SIG-M5 treated with dmso at 0.1 percent for 504 hours (cell line): ENCODE measurements around the gene MAP1LC3A.
A peak's percentile ranks its signal among the peaks of the same experiment; 100 is the strongest.
"Not testable (repeated sequence)": the region's sequence is repeated elsewhere in the genome, so short reads cannot be mapped to it uniquely, and the experiment has no call there.

ENCODE experiments used
- DNase-seq: peaks from one replicate; lab custom pipeline; 2025; ENCODE audit not compliant: unreplicated experiment; lab: John Stamatoyannopoulos, UW

Gene MAP1LC3A

DNA sequence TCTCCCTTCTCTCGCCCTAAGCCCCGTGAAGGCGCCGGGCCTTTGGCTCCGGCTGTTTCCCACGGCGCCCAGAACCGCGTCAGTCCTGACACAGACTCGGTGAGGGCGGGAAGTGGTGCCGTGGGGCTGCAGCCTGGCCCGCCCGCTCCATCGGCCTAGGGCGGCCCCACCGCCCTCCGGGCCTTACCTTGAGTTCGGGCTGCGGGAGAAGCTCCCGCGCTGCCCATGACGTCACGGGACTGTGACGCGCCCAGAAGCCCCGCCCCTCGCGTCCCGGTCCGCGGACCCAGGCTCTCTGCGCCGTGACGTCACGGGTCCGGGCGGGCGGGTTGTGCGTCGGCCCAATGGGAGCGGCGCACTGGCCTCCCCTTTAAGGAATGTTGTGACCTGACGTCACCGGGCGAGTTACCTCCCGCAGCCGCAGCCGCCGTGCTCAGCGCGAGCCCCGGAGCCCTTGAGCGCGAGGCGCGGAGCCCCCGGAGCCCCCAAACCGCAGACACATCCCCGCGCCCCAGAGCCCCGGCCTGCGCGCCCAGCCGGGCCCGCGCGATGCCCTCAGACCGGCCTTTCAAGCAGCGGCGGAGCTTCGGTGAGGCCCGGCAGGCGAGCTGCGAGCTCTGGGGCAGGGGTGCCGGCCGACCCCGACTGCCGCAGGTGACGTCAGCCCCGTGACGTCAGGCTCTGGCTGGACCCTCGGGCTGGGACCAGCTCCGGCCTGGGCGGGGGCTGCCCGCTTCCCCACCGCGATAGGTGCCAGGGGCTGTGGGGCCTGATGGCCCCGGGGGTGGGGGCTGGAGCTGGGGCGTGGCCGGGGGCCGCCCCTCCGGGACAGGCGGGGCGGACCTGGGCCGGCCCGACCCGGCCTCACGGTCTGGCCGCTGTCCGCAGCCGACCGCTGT lies at the start of gene MAP1LC3A:
TSS of gene MAP1LC3A (plus strand) at position 399 of the 899 bp plus-strand sequence. CDS start at position 550, 151 bp downstream.
- DNase-seq: no peak

DNA sequence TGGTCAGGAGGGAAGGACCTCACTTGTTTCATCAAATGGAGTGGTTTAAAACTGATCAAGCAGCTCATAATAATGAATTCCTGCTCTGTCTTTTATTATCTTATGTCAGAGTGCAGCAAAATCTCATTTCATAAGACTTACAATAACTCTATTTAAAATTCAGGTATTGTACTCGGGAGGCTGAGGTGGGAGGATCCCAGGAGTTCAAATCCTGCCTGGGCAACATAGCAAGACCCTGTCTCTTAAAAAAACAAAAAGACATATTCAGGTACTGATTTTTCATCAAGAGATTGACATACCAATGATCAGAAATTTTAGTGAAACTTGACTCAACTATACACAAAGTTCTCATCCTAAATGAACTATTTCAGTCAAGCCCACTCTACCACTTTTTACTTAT lies 47.9 kb upstream of the MAP1LC3A start:
- DNase-seq: no peak

DNA sequence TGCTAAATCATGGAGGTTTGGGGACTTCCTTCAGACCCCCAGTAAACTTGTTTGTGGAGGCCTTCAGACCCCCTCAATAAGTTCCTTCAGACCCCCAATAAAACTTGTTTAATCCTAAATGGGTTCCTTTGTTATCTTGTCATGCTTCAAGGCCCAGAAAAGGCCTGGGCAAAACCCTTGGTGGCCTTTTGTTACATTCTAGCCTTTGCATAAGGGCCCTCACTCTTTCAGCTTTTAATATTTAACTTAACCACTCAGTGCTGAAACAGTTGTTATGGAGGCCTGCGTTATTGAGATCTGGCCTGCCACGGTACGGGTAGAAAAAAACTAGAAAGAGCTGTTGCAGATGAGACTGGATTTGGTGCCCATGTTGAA lies 46.6 kb upstream of the MAP1LC3A start:
- DNase-seq: no peak

DNA sequence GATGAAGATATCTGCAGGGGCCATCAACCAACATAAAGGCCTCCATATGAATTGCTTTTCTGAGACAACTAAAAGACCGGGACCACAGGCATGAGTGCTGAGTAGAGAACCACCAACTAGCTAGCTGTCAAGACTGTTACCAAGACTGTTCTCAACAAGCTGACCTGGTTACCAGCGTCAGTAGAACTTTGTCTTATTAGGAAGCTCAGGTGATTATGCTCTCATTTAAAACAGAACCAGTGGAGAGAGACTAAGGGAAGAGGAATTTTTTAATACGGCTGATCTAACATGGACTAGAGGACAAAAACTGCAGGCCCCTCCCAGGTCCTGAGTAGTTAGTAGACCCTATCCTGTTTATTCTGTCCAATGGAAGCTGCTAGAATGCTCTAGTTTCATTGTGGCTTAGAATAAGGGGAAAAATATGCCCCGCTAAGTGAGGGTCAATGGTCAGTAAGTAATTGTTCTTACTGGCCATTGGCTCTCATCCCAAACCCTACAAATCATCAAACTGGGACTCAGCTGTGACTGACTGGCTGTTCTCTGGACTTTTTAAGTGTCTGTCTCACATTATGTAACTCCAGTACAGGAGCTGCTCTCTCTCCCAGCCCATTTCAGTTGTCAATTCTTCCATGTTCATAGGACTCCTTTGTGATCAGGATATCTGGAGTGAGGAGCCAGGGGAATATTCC lies 46.1 kb upstream of the MAP1LC3A start:
- DNase-seq: no peak

DNA sequence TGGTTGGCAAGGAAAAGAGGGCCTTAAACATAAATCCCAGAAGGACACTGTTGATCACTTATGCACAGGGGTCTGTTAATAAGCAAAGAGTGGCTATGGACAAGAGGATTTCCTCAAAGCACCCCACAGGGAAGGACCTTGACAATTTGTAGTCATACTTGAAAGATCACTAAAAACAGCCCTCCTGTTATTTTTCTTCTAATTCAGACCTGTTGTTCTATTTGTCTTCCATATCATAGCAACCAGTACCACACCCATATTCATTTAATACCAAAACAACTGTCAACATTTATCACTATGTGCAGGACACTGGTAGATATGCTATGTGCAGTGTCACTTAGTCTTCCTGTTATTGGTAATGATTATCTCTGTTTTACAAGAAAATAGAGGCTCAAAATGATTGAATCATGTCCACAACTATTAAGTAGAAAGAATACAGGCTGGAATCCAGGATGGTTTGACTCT lies 45.5 kb upstream of the MAP1LC3A start:
- no peak for DNase-seq

DNA sequence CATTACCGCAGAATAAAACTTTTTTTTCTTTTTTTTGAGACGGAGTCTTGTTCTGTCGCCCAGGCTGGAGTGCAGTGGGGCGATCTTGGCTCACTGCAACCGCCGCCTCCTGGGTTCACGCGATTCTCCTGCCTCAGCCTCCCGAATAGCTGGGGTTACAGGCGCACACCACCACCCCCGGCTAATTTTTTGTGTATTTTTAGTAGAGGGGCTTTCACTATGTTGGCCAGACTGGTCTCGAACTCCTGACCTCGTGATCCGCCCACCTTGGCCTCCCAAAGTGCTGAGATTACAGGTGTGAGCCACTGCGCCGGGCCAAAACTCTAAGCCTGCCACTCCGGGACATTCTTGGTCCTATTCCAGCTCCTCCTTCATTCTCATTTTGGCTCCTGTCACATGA lies 44.5 kb upstream of the MAP1LC3A start:
- DNase-seq: not testable (repeated sequence)

DNA sequence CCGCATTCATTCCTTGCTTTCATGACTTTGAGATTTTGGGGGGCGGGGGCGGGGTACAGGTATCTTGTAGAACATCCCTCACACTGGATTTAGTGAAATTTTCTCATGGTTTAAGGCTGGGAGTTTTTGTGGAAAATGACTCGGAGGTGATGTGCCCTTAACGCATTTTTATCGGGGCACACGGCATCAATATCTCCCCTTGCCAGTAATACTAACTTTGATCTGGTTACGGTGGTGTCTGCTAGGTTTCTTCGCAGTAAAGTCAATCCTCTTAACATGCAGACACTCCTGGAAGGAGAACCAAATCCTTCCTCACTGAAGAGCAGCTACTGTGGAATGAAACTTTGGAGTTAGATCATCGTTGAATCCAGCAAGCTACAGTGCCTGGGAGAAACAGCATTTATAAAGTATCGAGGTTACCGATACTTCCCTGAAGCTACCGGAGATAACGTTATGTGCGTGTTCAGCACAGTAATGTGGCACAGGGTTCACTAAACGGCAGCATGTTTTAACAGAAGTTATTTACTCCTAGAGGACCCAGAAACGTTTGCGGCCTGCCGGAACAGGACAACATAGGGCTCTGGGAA lies 43.5 kb upstream of the MAP1LC3A start:
- DNase-seq: peak; percentile 53

DNA sequence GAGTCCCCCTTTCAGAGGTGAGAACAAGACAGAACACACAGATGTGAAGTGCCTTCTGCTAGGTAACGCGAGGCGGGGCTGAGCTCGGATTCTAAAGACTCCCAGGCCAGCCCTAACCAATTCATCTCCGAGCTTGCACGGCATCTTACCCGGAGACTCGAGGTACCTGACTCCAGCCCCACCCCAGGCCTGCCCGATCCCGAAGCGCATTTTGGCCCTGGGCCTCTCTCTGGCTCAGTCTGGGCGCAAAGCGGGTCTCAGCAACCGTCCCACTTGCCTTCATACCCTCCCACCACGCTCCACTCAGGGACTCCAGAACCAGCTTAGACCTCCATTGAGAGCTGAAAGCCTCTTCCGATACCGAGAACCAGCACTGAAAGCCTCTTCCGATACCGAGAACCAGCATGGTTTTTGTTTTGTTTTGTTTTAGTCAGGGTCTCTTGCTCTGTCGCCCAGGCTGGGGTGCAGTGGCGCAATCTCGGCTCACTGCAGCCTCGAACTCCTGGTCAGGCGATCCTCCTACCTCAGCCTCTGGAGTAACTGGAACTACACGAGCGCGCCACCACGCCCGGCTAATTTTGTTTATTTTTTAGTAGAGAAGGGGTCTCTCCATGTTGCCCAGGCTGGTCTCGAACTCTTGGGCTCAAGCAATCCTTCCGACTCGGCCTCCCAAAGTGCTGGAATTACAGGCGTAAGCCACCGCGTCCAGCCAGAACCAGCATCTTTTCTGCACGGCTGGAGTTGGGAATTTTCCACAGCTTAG lies 42.9 kb upstream of the MAP1LC3A start:
- DNase-seq: peak; percentile 73

DNA sequence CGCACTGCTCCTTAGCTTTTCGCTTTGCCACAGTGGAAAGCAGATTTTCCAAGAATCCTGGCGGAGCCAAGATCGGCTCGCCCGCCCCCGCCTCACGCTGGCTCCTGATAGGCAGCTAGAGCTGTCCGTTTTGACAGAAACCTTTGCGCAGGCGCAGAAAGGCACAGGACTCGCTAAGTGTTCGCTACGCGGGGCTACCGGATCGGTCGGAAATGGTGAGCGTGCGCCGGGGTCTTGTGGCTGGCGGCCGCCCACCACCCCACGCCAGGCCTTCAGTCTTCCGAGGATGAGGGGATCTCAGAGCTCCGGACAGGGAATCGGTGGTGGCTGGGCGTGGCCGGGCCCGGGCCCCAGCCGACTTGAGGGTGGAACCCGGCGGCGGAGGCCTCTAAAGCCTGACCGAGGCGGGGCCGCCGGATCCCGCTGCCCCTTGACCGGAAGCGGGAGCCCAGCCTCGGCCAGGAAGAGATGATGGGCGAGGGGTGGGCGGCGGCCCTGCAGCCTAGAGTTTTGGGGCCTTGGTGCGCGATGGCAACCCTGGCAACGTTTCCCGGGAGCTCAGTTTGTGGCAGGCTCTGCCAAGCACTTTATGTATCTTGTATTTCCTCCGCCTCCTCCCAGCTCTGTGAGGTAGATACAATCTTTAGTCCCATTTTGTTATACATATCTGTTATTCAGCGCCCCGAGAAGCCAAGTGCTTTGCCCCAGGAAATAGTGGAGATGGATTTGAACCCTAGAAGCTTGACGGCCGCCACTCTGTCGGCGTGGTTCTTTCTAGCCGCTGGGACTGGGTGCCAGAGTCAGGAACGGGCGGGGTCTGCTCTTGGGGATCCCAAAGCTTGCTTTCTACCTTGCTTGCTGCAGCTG lies 42.0 kb upstream of the MAP1LC3A start, which contains the start of gene DYNLRB1:
TSS of gene DYNLRB1 (plus strand) at position 176 of the 867 bp plus-strand sequence. CDS start at position 213, 37 bp downstream.
- DNase-seq: peak; percentile 86

DNA sequence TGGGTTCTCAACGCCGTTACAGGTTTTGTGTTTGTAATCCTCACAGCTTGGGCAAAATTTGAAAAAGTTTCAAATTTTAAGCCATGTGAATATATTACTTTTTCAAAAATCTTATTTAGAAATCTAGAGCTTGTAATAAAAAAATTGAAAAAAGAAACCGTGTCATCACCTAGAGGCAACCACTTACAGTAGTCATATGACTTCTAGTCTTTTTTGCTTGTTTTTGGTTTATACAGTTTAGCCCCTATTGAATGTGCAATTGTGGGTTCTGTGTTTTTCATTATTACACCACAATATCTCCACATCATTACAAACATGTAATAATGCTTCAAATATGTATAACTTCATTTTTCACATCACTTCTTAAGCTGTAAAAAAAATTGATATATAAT lies 41.4 kb upstream of the MAP1LC3A start:
- DNase-seq: no peak

DNA sequence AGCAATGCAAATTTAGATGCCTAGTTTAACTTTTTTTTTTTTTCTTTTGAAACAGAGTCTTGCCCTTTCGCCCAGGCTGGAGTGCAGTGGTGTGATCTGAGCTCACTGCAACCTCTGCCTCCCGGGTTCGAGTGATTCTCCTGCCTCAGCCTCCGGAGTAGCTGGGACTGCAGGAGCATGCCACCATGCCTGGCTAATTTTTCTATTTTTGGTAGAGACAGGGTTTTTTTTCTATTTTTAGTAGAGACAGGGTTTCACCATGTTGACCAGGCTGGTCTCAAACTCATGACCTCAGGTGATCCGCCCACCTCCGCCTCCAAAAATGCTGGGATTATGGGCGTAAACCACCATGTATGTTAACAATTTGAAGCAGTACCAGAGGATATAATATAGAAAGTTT lies 39.7 kb upstream of the MAP1LC3A start:
- not testable (repeated sequence) for DNase-seq

DNA sequence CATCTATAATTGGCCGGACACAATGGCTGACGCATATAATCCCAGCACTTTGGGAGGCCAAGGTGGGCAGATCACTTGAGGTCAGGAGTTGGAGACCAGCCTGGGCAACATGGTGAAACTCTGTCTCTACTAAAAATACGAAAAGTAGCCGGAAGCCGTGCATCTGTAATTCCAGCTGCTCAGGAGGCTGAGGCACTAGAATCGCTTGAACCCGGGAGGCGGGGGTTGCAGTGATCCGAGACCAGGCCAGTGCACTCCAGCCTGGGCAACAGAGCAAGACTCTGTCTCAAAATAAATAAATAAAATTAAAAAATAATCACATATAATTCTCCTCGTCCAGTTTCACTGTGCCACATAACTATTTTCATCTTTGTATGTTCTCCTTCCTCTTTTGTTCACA lies 38.7 kb upstream of the MAP1LC3A start:
- not testable (repeated sequence) for DNase-seq

DNA sequence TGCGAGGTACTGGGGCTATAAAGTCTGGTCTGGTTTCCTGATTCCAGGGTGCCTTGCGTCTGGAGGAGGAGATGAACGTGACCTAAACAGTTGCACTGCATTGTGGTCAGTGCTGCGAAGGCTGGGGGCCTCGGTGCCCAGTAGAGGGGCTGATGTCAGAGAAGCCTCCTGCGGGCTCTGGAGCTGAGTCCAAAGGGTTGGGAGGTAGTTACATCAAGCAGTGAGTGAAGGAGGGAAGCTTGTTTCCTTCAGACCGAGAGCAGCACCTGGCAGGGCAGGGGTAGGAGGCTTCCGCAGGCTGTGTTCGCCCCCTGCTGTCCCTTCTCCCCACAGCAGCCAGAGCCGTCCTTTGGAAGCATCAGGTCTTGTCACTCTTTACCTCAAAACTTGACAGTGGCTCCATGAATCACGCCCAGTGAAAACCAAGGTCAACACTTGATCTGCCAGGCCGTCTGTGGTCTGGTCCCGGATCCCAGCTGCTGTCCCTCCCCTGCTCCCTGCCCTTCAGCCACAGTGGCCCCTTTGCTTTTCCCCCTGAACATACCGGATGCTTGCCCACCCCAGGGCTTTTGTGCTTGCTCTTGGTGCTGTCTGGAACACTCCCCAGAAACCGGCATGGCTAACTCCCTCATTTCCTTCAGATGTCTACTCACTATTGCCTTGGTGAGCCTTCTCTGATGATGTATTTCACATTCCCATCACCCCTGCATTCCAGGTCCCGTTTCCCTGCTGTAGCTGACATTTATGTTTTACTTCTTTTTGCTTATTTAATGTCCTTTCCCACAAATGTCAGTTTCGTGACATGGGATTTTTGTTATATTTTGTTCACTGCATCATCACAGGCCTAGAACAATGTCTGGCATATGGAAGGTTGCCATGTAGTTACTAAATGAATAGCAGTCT lies 35.3 kb upstream of the MAP1LC3A start:
- peak; percentile 31 for DNase-seq

DNA sequence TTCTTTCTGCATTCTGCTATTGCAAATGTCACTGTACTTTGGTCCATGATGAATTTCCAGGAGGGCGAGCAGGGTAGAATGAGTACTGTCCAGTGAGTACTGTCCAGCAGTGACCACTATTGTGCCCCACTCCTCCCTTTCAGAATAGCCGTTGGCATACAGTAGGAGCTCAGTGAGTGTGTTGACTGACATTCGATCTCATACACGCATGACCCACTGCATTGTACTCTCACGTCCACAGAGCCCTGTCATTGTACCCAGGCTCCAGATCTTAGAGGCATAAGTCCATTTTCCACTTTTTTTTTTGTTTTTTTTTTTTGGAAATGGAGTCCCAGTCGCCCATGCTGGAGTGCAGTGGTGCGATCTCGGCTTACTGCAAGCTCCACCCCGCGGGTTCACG lies 34.1 kb upstream of the MAP1LC3A start:
- no peak for DNase-seq

DNA sequence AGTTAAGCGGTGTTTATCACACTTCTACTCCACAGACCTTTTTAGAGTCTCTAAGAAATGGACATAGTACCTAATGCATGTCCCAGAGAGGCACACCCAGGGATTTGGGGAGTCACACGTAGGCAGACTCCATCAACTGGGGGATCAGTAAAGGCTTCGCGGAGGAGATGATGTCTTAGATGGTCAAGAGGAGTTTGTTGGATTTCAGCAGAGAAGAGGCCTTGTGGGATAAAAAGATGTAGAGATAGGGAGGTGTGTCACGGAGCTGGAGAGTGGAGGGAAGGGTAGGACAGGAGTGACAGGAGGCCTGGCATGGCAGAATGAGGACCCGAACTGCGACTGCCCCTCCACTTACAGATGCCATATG lies 33.2 kb upstream of the MAP1LC3A start:
- DNase-seq: no peak

DNA sequence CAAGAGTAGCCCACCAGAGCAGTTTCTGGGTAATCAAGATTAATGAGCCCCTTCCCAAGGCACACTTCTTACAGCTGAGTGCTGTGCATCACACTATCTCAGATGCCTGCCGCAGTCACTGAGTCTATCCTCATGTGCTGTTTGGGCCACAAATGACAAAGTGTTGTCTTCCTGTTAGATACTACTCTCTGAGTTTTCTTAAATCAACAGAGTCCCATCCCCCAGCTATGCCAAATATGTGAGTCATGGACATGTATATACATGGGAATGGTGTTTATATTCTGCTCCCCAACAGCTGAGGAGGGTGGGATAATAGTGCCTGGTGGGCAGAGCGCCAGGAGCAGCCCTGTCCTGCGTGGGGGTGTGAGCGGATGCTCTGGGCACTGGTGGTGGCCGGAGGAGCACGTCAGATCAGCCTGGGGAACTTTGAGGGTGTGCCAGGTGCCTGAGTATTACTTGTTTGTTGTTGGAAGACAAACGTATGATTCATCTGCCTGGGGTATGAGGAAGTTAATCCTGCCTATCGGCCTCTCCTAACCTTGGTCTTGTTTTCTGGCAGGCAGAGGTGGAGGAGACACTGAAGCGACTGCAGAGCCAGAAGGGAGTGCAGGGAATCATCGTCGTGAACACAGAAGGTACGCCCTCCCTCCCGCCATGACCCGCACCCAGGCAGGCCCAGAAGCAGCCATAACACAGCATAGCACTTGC lies 32.7 kb upstream of the MAP1LC3A start:
- DNase-seq: peak; percentile 65

DNA sequence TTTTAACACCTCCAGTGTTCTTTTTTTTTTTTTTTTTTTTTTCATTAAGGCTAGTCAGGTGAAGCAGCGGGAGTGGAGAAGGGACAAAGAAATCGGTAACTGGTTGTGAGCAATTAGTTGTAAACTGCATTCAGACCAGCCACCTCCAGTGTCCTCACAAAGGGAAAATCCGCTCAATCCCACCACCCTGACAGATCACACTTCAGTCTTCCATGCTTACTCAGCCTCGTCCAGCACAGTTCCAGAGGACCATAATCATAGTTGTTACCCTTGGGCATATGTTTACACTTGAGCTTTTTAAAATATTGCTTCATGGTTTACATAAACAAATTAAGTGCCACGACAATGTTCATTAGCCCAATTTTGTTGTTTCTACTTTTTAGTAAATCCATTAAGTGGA lies 32.1 kb upstream of the MAP1LC3A start:
- DNase-seq: no peak

DNA sequence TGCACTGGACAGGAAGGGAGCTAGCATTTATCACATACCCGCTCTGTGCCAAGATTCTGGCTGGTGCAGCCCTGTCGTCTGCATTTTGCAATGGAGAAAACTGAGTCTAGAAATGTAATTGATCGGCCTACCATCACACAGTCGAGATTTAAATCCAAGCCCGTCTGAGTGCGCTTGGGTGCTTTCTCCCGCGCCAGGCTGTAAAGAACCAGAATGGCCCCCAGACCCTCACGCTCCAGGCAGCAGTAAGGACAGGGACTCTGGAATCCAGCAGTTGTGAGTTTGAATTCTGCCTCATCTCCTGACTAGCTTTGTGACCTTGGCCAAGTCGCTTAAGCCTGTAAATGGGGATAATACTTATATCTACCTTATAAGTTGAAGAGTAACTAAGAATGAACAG lies 31.5 kb upstream of the MAP1LC3A start:
- DNase-seq: no peak
